Measurements from ENCODE around the gene ZNF584. TPM values are rescaled to one million over a fixed set of nuclear protein-coding genes. Genes with fewer than 3 reads are reported as not detected.

Gene ZNF584
- total and polyA plus RNA-seq, 7 donors = 3.0 to 21.4 (median 8.2) TPM

DNA sequence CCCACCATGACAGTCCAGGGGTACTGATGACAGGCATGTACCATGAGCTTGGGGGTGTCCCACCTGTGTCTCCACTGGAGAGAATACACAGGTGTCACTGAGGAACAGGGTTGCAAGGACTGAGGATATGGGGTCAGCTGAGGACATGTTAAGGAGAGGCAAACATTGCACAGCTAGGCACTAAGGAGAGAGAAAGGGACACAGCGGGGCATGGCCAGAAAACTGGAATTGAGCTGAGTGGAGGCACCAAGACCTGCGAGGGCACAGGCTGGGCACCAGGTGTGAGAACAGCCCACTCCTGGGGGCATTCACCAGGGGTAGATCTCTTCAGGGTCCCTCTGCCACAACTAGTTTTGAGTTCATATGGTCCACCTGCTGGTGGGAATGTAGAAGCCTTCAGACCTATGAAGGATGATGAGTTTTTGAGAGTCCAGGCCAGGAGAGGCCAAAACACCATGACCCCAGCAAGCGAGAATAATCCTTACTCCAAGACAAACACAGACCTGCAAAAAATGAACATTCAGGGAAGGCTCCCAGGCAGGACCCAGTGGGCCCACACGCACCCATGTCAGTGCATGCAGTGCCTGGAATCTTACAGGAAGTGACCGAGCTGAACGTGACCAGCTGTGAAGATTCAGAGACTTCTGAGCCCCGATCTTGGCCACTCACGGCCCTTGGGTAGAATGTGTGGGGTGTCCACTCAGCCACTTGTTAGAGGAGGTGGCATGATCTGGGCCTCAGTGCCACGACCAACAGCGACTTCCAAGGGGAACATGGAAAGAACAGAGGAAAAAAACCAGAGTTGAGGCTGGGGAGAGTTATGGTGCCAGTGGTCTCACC, 1.4 kb upstream of the ZNF584 start:
- TF ChIP-seq, protein P1, sequence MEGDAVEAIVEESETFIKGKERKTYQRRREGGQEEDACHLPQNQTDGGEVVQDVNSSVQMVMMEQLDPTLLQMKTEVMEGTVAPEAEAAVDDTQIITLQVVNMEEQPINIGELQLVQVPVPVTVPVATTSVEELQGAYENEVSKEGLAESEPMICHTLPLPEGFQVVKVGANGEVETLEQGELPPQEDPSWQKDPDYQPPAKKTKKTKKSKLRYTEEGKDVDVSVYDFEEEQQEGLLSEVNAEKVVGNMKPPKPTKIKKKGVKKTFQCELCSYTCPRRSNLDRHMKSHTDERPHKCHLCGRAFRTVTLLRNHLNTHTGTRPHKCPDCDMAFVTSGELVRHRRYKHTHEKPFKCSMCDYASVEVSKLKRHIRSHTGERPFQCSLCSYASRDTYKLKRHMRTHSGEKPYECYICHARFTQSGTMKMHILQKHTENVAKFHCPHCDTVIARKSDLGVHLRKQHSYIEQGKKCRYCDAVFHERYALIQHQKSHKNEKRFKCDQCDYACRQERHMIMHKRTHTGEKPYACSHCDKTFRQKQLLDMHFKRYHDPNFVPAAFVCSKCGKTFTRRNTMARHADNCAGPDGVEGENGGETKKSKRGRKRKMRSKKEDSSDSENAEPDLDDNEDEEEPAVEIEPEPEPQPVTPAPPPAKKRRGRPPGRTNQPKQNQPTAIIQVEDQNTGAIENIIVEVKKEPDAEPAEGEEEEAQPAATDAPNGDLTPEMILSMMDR (IDR thresholded peaks at IDR 0.05) = peak in 2 of 4 experiments; percentile 12 to 31
- no peak for TF ChIP-seq POLR2A (IDR thresholded peaks at IDR 0.05)
- Histone ChIP-seq H3K9me3 (no peaks in the 10 kb centered on the region), H3K27me3 (no peaks in the 10 kb centered on the region), H3K36me3 (no peaks in the 10 kb centered on the region), H3K4me3 (peak overlapping the region in 3 of 4 donors; percentile 65 to 93 (median 76)), H3K27ac (peak overlapping the region in 3 of 4 donors; percentile 87 to 91 (median 91)), H3K4me1 (peaks cover 0 to 28% (median 23%) of the 10 kb centered on the region in 4 donors)
- peak; percentile 35 for DNase-seq
- intact Hi-C loops (cut with DNase I) = no loop called here
- WGBS, 2 donors = 77 to 78% methylated on average over 10 of the region's 10 CpGs

DNA sequence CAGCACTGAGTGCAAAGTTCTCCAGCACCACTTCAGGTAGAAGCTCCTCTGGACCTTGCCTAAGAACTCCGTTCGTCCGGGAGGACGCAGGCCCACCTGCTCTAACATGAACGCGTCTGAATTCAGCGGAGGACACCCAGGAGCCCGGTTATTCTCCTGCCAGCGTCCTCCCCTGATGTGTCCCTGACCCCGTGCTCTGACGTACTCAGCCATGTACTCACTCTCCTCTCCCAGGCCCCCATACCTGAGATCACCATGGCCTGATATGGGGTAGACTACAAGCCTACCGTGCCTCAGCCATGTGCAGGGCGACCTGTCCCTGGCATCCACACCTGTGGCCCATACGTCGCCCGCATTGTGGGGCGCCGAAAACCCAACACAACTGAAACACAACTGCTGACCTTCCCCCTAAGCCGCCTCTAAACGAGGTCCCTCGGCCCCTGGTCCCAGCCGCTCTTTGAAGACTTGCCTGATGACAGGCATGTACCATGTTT, 744 bp upstream of the ZNF584 start:
- Histone ChIP-seq H3K9me3 (no peaks in the 10 kb centered on the region), H3K4me1 (peaks cover 0 to 26% (median 21%) of the 10 kb centered on the region in 4 donors), H3K27me3 (no peaks in the 10 kb centered on the region), H3K36me3 (no peaks in the 10 kb centered on the region), H3K27ac (peak overlapping the region; percentile 87 to 91 (median 91)), H3K4me3 (peak overlapping the region; percentile 65 to 93 (median 84))
- WGBS, 2 donors = 18 to 20% methylated on average over 22 of the region's 22 CpGs
- DNase-seq = no peak
- intact Hi-C loops (cut with DNase I) = loop anchor here (2.0 kb wide), 2 partner anchors 21 to 31 kb away; partner anchors contain the start of gene RPS5
- TF ChIP-seq POLR2A (IDR thresholded peaks at IDR 0.05) (no peak), POLR2AphosphoS5 (IDR thresholded peaks at IDR 0.05) (no peak), EP300 (IDR thresholded peaks at IDR 0.05) (no peak)
- TF ChIP-seq, protein P1 (IDR thresholded peaks at IDR 0.05) = no peak

DNA sequence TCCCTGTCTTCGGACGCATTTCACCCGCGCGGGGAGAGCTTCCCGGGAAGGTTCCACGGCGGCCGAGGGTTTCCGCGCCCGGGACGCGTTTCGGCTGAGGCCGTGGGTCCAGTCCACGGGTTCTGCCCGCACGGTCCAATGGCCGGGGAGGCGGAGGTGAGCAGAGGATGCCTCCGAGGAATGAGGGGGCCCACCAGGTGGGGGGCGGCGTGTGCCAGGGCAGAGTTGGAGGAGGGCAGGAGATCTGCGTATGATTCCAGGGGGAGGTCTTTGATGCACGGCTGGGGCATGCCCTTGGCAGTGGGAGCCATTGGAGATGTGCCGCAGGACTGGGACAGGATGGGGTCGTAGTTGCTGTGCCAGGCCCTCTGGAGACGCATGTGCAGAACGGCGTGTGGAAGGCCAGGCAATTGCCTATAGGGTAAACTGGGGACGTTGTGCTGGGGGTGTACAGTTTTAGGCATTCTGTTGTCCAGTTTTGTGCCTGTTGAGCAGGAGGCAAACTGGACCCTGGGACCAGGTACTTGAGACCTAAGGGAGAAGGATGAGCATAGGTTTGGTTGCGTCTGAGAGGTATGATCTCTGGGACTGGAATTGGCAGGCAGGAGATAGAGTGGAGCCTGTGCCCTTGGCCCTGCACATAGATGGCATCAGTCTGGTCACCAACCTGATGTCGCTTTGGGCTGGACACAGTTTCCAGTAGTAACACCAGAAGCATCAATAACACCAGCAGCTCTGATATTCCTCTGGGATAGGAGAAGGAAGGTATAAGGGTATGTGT, 751 bp downstream of the ZNF584 start:
- Histone ChIP-seq H3K4me1 (peaks cover 0 to 26% (median 21%) of the 10 kb centered on the region in 4 donors), H3K36me3 (no peaks in the 10 kb centered on the region), H3K27me3 (no peaks in the 10 kb centered on the region), H3K27ac (peak overlapping the region; percentile 87 to 91 (median 91)), H3K9me3 (no peaks in the 10 kb centered on the region), H3K4me3 (peak overlapping the region; percentile 65 to 93 (median 84))
- intact Hi-C loops (cut with DNase I) = loop anchor here (2.0 kb wide), 2 partner anchors 22 to 30 kb away; partner anchors contain the start of gene RPS5
- 3 to 5% methylated on average over 34 of the region's 34 CpGs for WGBS, 2 donors
- peak; percentile 68 for DNase-seq
- TF ChIP-seq, protein P1 (IDR thresholded peaks at IDR 0.05) = no peak
- no peak for TF ChIP-seq EP300 (IDR thresholded peaks at IDR 0.05)
- no peak for TF ChIP-seq POLR2AphosphoS5 (IDR thresholded peaks at IDR 0.05)
- TF ChIP-seq POLR2A (IDR thresholded peaks at IDR 0.05) = no peak

DNA sequence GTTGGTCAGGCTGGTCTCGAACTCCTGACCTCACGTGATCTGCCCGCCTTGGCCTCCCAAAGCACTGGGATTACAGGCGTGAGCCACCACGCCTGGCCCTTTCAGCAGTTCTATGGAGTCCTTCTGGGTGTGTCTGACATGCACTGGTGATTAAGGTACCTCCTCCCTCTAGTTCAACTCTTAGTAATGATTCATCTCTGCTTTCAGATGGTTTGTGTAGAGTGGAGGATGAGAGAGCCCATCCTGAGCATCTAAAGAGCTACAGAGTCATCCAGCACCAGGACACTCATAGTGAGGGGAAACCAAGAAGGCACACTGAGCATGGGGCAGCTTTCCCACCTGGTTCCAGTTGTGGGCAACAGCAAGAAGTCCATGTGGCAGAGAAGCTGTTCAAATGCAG, 8.2 kb downstream of the ZNF584 start:
- no peak for DNase-seq
- TF ChIP-seq EP300 (IDR thresholded peaks at IDR 0.05) = no peak
- no peak for TF ChIP-seq POLR2A (IDR thresholded peaks at IDR 0.05)
- TF ChIP-seq, protein P1 (IDR thresholded peaks at IDR 0.05) = no peak
- H3K36me3 ChIP-seq = peaks cover 25 to 65% (median 32%) of the 10 kb centered on the region in 4 donors
- intact Hi-C loops (cut with DNase I) = no loop called here
- no peaks in the 10 kb centered on the region for H3K27me3 ChIP-seq
- no peak overlapping the region for H3K4me3 ChIP-seq
- 97 to 98% methylated on average over 5 of the region's 5 CpGs for WGBS, 2 donors
- H3K9me3 ChIP-seq = peaks cover 0 to 6% (median 4%) of the 10 kb centered on the region in 4 donors
- H3K4me1 ChIP-seq = no peaks in the 10 kb centered on the region
- no peak overlapping the region for H3K27ac ChIP-seq

All from sigmoid colon (tissue), 7 donors.